ENCODE results near the gene ZBTB12. TPM values are rescaled to one million over a fixed set of nuclear protein-coding genes. Genes with fewer than 3 reads are reported as not detected.

Gene ZBTB12
- total RNA-seq, 1 experiment from 2014 or later: 13.3 TPM

GRCh38 chr6:31850765-31851484, 51.0 kb downstream of the ZBTB12 start:
- H3K27ac ChIP-seq (ENCODE audit: low read length): no peak overlapping the region
- H2AFZ ChIP-seq (ENCODE audit: low read length): no peak overlapping the region
- no peaks in the 10 kb centered on the region for H3K27me3 ChIP-seq (ENCODE audit: low read length)
- no peak overlapping the region for H3K4me2 ChIP-seq (ENCODE audit: low read depth, low read length, poor library complexity, severe bottlenecking)
- H3K9me2 ChIP-seq (replicated peaks; ENCODE audit: insufficient read depth, low read length): no peaks in the 10 kb centered on the region
- no peaks in the 10 kb centered on the region for H4K20me1 ChIP-seq (ENCODE audit: insufficient read depth, low read depth, low read length)
- no peaks in the 10 kb centered on the region for H3K79me2 ChIP-seq (ENCODE audit: low read length)
- no peaks in the 10 kb centered on the region for H3K4me1 ChIP-seq (ENCODE audit: low read length)
- H3K36me3 ChIP-seq (ENCODE audit: insufficient read depth, low read length): no peaks in the 10 kb centered on the region
- H3K4me3 ChIP-seq (ENCODE audit: low read length): no peak overlapping the region
- no peaks in the 10 kb centered on the region for H3K9me3 ChIP-seq (ENCODE audit: low read length)
- no peak overlapping the region for H3K9ac ChIP-seq (ENCODE audit: low read length)
- no peak for DNase-seq

Small RNA genes within 50 kb of the gene (small RNA-seq; reads per million reads assigned to genes)
- not detected for gene AL645922.1

Other genes starting within 250 kb of the ZBTB12 start
- 145 and 229 TPM in 2 replicates for gene BAG6, start 249.4 kb downstream of the ZBTB12 start, total RNA-seq (2014; rRNA removed; shearing (Covaris generic); ENCODE audit: low replicate concordance)
- gene APOM, start 246.2 kb downstream of the ZBTB12 start, total RNA-seq (2014; rRNA removed; shearing (Covaris generic); ENCODE audit: low replicate concordance): 6.7 and 7.6 TPM in 2 replicates
- gene C6orf47, start 241.3 kb downstream of the ZBTB12 start, total RNA-seq (2014; rRNA removed; shearing (Covaris generic); ENCODE audit: low replicate concordance): 13.8 and 35.6 TPM in 2 replicates
- 18.6 and 26.2 TPM in 2 replicates for gene GPANK1, start 237.1 kb downstream of the ZBTB12 start, total RNA-seq (2014; rRNA removed; shearing (Covaris generic); ENCODE audit: low replicate concordance)
- 178 and 212 TPM in 2 replicates for gene CSNK2B, start 236.0 kb downstream of the ZBTB12 start, total RNA-seq (2014; rRNA removed; shearing (Covaris generic); ENCODE audit: low replicate concordance)
- gene LY6G5B, start 232.1 kb downstream of the ZBTB12 start, total RNA-seq (2014; rRNA removed; shearing (Covaris generic); ENCODE audit: low replicate concordance): 3.4 and 7.3 TPM in 2 replicates
- 0.51 TPM in 1 of 2 replicates, not detected in the other for gene LY6G5C, start 221.0 kb downstream of the ZBTB12 start, total RNA-seq (2014; rRNA removed; shearing (Covaris generic); ENCODE audit: low replicate concordance)
- gene ABHD16A, start 198.8 kb downstream of the ZBTB12 start, total RNA-seq (2014; rRNA removed; shearing (Covaris generic); ENCODE audit: low replicate concordance): 55.6 and 92.1 TPM in 2 replicates
- gene LY6G6F, start 195.2 kb downstream of the ZBTB12 start, total RNA-seq (2014; rRNA removed; shearing (Covaris generic); ENCODE audit: low replicate concordance): not detected in 2 replicates
- not detected in 2 replicates for gene LY6G6D, start 186.7 kb downstream of the ZBTB12 start, total RNA-seq (2014; rRNA removed; shearing (Covaris generic); ENCODE audit: low replicate concordance)
- gene LY6G6C, start 180.3 kb downstream of the ZBTB12 start, total RNA-seq (2014; rRNA removed; shearing (Covaris generic); ENCODE audit: low replicate concordance): not detected in 2 replicates
- not detected in 2 replicates for gene MPIG6B, start 178.7 kb downstream of the ZBTB12 start, total RNA-seq (2014; rRNA removed; shearing (Covaris generic); ENCODE audit: low replicate concordance)
- gene DDAH2, start 172.8 kb downstream of the ZBTB12 start, total RNA-seq (2014; rRNA removed; shearing (Covaris generic); ENCODE audit: low replicate concordance): 13.3 and 24.0 TPM in 2 replicates
- gene CLIC1, start 165.6 kb downstream of the ZBTB12 start, total RNA-seq (2014; rRNA removed; shearing (Covaris generic); ENCODE audit: low replicate concordance): 385 and 405 TPM in 2 replicates
- 30.5 and 58.4 TPM in 2 replicates for gene MSH5, start 162.1 kb downstream of the ZBTB12 start, total RNA-seq (2014; rRNA removed; shearing (Covaris generic); ENCODE audit: low replicate concordance)
- gene SAPCD1, start 139.4 kb downstream of the ZBTB12 start, total RNA-seq (2014; rRNA removed; shearing (Covaris generic); ENCODE audit: low replicate concordance): 1.8 and 14.0 TPM in 2 replicates
- gene VWA7, start 124.8 kb downstream of the ZBTB12 start, total RNA-seq (2014; rRNA removed; shearing (Covaris generic); ENCODE audit: low replicate concordance): 0.29 and 0.34 TPM in 2 replicates
- gene VARS1, start 106.3 kb downstream of the ZBTB12 start, total RNA-seq (2014; rRNA removed; shearing (Covaris generic); ENCODE audit: low replicate concordance): 38.0 and 43.0 TPM in 2 replicates
- gene LSM2, start 95.1 kb downstream of the ZBTB12 start, total RNA-seq (2014; rRNA removed; shearing (Covaris generic); ENCODE audit: low replicate concordance): 44.9 and 57.4 TPM in 2 replicates
- 0.72 TPM in 1 of 2 replicates, not detected in the other for gene HSPA1L, start 86.8 kb downstream of the ZBTB12 start, total RNA-seq (2014; rRNA removed; shearing (Covaris generic); ENCODE audit: low replicate concordance)
- 0.32 TPM in 1 of 2 replicates, not detected in the other for gene HSPA1A, start 86.5 kb downstream of the ZBTB12 start, total RNA-seq (2014; rRNA removed; shearing (Covaris generic); ENCODE audit: low replicate concordance)
- 78.6 and 143 TPM in 2 replicates for gene HSPA1B, start 74.3 kb downstream of the ZBTB12 start, total RNA-seq (2014; rRNA removed; shearing (Covaris generic); ENCODE audit: low replicate concordance)
- gene NEU1, start 39.3 kb downstream of the ZBTB12 start, total RNA-seq (2014; rRNA removed; shearing (Covaris generic); ENCODE audit: low replicate concordance): 23.7 and 38.7 TPM in 2 replicates
- gene SLC44A4, start 23.1 kb downstream of the ZBTB12 start, total RNA-seq (2014; rRNA removed; shearing (Covaris generic); ENCODE audit: low replicate concordance): not detected in 2 replicates
- gene EHMT2, start 4.4 kb downstream of the ZBTB12 start, total RNA-seq (2014; rRNA removed; shearing (Covaris generic); ENCODE audit: low replicate concordance): 40.0 and 79.0 TPM in 2 replicates
- gene C2, start 25.6 kb upstream of the ZBTB12 start, total RNA-seq (2014; rRNA removed; shearing (Covaris generic); ENCODE audit: low replicate concordance): not detected in 2 replicates
- gene CFB, start 44.0 kb upstream of the ZBTB12 start, total RNA-seq (2014; rRNA removed; shearing (Covaris generic); ENCODE audit: low replicate concordance): 0.22 TPM in 1 of 2 replicates, not detected in the other
- gene NELFE, start 56.9 kb upstream of the ZBTB12 start, total RNA-seq (2014; rRNA removed; shearing (Covaris generic); ENCODE audit: low replicate concordance): 56.3 and 146 TPM in 2 replicates
- gene SKIC2, start 57.1 kb upstream of the ZBTB12 start, total RNA-seq (2014; rRNA removed; shearing (Covaris generic); ENCODE audit: low replicate concordance): 43.7 and 60.0 TPM in 2 replicates
- 20.8 and 25.0 TPM in 2 replicates for gene DXO, start 70.1 kb upstream of the ZBTB12 start, total RNA-seq (2014; rRNA removed; shearing (Covaris generic); ENCODE audit: low replicate concordance)
- gene C4A, start 80.0 kb upstream of the ZBTB12 start, total RNA-seq (2014; rRNA removed; shearing (Covaris generic); ENCODE audit: low replicate concordance): 2.9 and 3.8 TPM in 2 replicates
- gene C4B, start 112.7 kb upstream of the ZBTB12 start, total RNA-seq (2014; rRNA removed; shearing (Covaris generic); ENCODE audit: low replicate concordance): 1.9 and 6.6 TPM in 2 replicates
- not detected in 2 replicates for gene CYP21A2, start 136.3 kb upstream of the ZBTB12 start, total RNA-seq (2014; rRNA removed; shearing (Covaris generic); ENCODE audit: low replicate concordance)
- 0.22 and 2.1 TPM in 2 replicates for gene TNXB, start 207.3 kb upstream of the ZBTB12 start, total RNA-seq (2014; rRNA removed; shearing (Covaris generic); ENCODE audit: low replicate concordance)
- gene ATF6B, start 226.2 kb upstream of the ZBTB12 start, total RNA-seq (2014; rRNA removed; shearing (Covaris generic); ENCODE audit: low replicate concordance): 51.3 and 62.5 TPM in 2 replicates
- gene FKBPL, start 228.2 kb upstream of the ZBTB12 start, total RNA-seq (2014; rRNA removed; shearing (Covaris generic); ENCODE audit: low replicate concordance): 7.0 and 12.4 TPM in 2 replicates
- 0.29 and 0.75 TPM in 2 replicates for gene PRRT1, start 249.9 kb upstream of the ZBTB12 start, total RNA-seq (2014; rRNA removed; shearing (Covaris generic); ENCODE audit: low replicate concordance)